Measurements from ENCODE around the gene NUSAP1. TPM values are rescaled to one million over a fixed set of nuclear protein-coding genes. Genes with fewer than 3 reads are reported as not detected.
"Not testable (repeated sequence)": the region's sequence is repeated elsewhere in the genome, so short reads cannot be mapped to it uniquely, and the experiment has no call there.

Gene NUSAP1
- total and polyA plus RNA-seq, 4 donors = 48.2 to 70.1 (median 57.2) TPM

DNA sequence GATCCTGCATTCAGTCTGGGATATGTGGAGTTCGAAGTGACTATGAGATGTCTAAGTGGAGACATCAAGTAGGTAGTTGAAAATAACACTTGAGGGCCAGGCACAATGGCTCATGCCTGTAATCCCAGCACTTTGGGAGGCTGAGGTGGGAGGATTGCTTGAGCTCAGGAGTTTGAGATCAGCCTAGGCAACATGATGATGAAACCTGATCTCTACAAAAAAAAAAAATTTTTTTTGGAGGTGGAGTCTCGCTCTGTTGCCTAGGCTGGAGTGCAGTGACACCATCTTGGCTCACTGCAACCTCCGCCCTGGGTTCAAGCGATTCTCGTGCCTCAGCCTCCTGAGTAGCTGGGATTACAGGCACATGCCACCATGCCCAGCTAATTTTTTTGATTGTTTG, 93.2 kb downstream of the NUSAP1 start:
- 100% methylated on average over 5 of the region's 5 CpGs for WGBS (ENCODE audit: insufficient coverage)
- not testable (repeated sequence) for H3K27ac ChIP-seq (ENCODE audit: low read depth, low read length); DNase-seq (ENCODE audit: low read depth in 4 of 6, low spot score in 6 of 6); H3K4me1 ChIP-seq (ENCODE audit: control insufficient read depth, insufficient read depth, low read length); H3K4me3 ChIP-seq (ENCODE audit: low read depth, low read length); H3K9me3 ChIP-seq (ENCODE audit: control insufficient read depth, insufficient read depth, low read length); H3K27me3 ChIP-seq (ENCODE audit: control insufficient read depth, insufficient read depth, low read length); H3K36me3 ChIP-seq (ENCODE audit: control insufficient read depth, insufficient read depth, low read length)

DNA sequence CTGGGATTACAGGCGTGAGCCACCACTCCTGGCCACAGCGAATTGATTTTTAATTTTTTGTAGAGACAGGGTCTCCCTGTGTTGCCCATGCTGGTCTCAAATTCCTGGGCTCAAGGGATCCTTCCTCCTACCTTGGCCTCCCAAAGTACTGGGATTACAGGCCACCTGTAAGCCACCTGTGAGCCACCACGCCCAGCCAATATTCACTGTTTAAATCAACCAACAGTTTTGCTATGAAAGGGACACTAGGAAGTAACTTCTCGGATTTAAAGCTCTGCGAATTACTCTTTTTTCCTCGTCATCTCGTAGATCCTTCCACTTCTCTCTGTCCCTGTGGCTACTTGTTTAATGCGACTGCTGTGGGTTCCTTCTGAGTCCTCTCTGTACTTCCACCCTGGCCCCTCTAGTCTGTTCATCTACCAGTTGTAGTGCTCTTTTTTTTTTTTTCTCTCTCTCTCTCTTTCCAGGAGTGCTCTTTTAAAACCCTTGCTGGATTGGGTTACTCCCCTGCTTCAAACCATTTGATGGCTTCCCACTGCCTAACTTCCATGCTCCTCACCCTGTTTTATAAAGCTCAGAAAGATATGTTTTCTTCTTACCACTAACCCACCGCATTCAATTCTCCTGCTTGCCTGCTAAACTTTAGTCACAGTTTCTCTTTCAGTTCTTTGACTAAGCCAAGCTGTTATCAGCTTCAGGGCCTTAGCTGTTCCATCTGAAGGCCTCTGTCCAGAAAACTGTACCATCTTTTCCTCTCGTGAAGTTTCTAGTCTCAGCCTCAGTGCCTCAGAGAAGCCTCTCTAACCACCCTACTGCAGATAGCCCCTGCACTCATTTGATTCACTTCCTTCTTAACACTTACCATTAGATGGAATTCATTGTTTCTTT, 96.6 kb downstream of the NUSAP1 start:
- 92% methylated on average over 9 of the region's 10 CpGs for whole genome bisulfite sequencing (ENCODE audit: insufficient coverage)

More for the DNA sequence above, 96.6 kb downstream of the NUSAP1 start:
- H3K9me3 ChIP-seq (ENCODE audit: control insufficient read depth, insufficient read depth, low read length) = no peaks in the 10 kb centered on the region
- no peak overlapping the region for H3K27ac ChIP-seq (ENCODE audit: low read depth, low read length)
- no peaks in the 10 kb centered on the region for H3K4me1 ChIP-seq (ENCODE audit: control insufficient read depth, insufficient read depth, low read length)
- H3K27me3 ChIP-seq (ENCODE audit: control insufficient read depth, insufficient read depth, low read length) = no peaks in the 10 kb centered on the region
- H3K36me3 ChIP-seq (ENCODE audit: control insufficient read depth, insufficient read depth, low read length) = peaks cover 10% of the 10 kb centered on the region
- no peak for DNase-seq (ENCODE audit: low read depth in 4 of 6, low spot score in 6 of 6)
- no peak overlapping the region for H3K4me3 ChIP-seq (ENCODE audit: low read depth, low read length)

Other genes starting within 250 kb of the NUSAP1 start
- gene INO80, start 216.6 kb upstream of the NUSAP1 start, total RNA-seq = 10 to 100 TPM; 18.8 to 27.8 TPM
- gene INO80, start 216.6 kb upstream of the NUSAP1 start, polyA plus RNA-seq (ENCODE audit: insufficient read length in 2 of 2) = 10 to 100 TPM; 15.9 to 19.8 TPM
- gene EXD1, start 102.1 kb upstream of the NUSAP1 start, total RNA-seq = under 1 TPM in 1 of 2 donors, not detected in 1; 0.40 TPM
- under 1 TPM in 1 of 2 donors, not detected in 1; 0.26 TPM for gene EXD1, start 102.1 kb upstream of the NUSAP1 start, polyA plus RNA-seq (ENCODE audit: insufficient read length in 2 of 2)
- gene CHP1, start 101.6 kb upstream of the NUSAP1 start, total RNA-seq = 10 to 100 TPM; 55.2 to 70.7 TPM
- gene CHP1, start 101.6 kb upstream of the NUSAP1 start, polyA plus RNA-seq (ENCODE audit: insufficient read length in 2 of 2) = 10 to 100 TPM; 62.4 to 76.4 TPM
- gene OIP5, start 290 bp upstream of the NUSAP1 start, total RNA-seq = 1 to 10 TPM; 4.5 to 5.5 TPM
- 1 to 10 TPM; 7.3 to 8.1 TPM for gene OIP5, start 290 bp upstream of the NUSAP1 start, polyA plus RNA-seq (ENCODE audit: insufficient read length in 2 of 2)
- 10 to 100 TPM; 26.7 to 32.2 TPM for gene NDUFAF1, start 69.6 kb downstream of the NUSAP1 start, total RNA-seq
- gene NDUFAF1, start 69.6 kb downstream of the NUSAP1 start, polyA plus RNA-seq (ENCODE audit: insufficient read length in 2 of 2) = 10 to 100 TPM; 28.2 to 28.5 TPM
- 10 to 100 TPM; 29.6 to 34.5 TPM for gene RTF1, start 84.2 kb downstream of the NUSAP1 start, total RNA-seq
- gene RTF1, start 84.2 kb downstream of the NUSAP1 start, polyA plus RNA-seq (ENCODE audit: insufficient read length in 2 of 2) = 10 to 100 TPM; 68.7 to 73.6 TPM
- gene ITPKA, start 161.0 kb downstream of the NUSAP1 start, total RNA-seq = 1 to 10 TPM in 1 of 2 donors, under 1 TPM in 1; 0.89 to 1.2 TPM
- gene ITPKA, start 161.0 kb downstream of the NUSAP1 start, polyA plus RNA-seq (ENCODE audit: insufficient read length in 2 of 2) = 1 to 10 TPM; 1.8 to 2.0 TPM
- under 1 TPM; 0.17 to 0.20 TPM for gene LTK, start 180.9 kb downstream of the NUSAP1 start, total RNA-seq
- gene LTK, start 180.9 kb downstream of the NUSAP1 start, polyA plus RNA-seq (ENCODE audit: insufficient read length in 2 of 2) = under 1 TPM; 0.66 to 0.70 TPM
- 10 to 100 TPM in 1 of 2 donors, 1 to 10 TPM in 1; 9.4 to 15.3 TPM for gene RPAP1, start 211.4 kb downstream of the NUSAP1 start, total RNA-seq
- 10 to 100 TPM; 24.7 to 33.9 TPM for gene RPAP1, start 211.4 kb downstream of the NUSAP1 start, polyA plus RNA-seq (ENCODE audit: insufficient read length in 2 of 2)
- gene TYRO3, start 226.3 kb downstream of the NUSAP1 start, total RNA-seq = 10 to 100 TPM; 28.7 to 33.7 TPM
- gene TYRO3, start 226.3 kb downstream of the NUSAP1 start, polyA plus RNA-seq (ENCODE audit: insufficient read length in 2 of 2) = 10 to 100 TPM; 71.6 to 79.6 TPM

Data from spinal cord (tissue), 10 donors.